ENCODE results near the gene TAS2R1.

The TAS2R1 gene

DNA sequence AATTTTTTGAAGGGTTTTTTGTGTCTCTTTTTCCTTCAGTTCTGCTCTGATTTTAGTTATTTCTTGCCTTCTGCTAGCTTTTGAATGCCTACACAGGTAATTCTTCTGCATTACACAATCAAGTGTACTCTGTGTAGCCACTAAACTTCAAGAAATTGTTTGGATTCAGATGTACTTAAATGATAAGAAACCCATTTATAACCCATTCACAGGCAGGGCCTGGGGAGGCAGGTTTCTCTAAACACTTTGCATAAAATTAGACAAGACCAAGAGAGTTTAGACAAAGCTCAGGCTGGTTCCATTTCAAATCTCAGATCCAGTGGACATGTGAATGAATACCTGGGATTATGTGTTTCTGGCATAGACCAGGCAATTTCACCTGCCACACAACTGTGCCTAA is 43.0 kb downstream of the TAS2R1 start:
- no peak for DNase-seq (ENCODE audit: low spot score)

GRCh38 chr5:9582406-9582805 is 47.7 kb downstream of the TAS2R1 start:
- DNase-seq (ENCODE audit: low spot score) = no peak

Data from RKO (cell line).